ENCODE data around the gene ZNF468.

GRCh38 chr19:52789440-52789839 is 68.0 kb downstream of the ZNF468 start:
- TF ChIP-seq, protein P1, sequence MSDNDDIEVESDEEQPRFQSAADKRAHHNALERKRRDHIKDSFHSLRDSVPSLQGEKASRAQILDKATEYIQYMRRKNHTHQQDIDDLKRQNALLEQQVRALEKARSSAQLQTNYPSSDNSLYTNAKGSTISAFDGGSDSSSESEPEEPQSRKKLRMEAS (IDR thresholded peaks at IDR 0.05), result no peak
- TF ChIP-seq, protein P2, sequence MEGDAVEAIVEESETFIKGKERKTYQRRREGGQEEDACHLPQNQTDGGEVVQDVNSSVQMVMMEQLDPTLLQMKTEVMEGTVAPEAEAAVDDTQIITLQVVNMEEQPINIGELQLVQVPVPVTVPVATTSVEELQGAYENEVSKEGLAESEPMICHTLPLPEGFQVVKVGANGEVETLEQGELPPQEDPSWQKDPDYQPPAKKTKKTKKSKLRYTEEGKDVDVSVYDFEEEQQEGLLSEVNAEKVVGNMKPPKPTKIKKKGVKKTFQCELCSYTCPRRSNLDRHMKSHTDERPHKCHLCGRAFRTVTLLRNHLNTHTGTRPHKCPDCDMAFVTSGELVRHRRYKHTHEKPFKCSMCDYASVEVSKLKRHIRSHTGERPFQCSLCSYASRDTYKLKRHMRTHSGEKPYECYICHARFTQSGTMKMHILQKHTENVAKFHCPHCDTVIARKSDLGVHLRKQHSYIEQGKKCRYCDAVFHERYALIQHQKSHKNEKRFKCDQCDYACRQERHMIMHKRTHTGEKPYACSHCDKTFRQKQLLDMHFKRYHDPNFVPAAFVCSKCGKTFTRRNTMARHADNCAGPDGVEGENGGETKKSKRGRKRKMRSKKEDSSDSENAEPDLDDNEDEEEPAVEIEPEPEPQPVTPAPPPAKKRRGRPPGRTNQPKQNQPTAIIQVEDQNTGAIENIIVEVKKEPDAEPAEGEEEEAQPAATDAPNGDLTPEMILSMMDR (IDR thresholded peaks at IDR 0.05), result no peak
- TF ChIP-seq POLR2A (IDR thresholded peaks at IDR 0.05; ENCODE audit: low read length), result no peak
- no peak for TF ChIP-seq HOXA7 (CRISPR knock-in tag; IDR thresholded peaks at IDR 0.05)
- TF ChIP-seq RAD21 (conservative IDR thresholded peaks at IDR 0.05 in 1 of 2, IDR thresholded peaks at IDR 0.05 in 1 of 2), result no peak
- no peak for TF ChIP-seq REST (IDR thresholded peaks at IDR 0.05)
- no peak for TF ChIP-seq RCOR1 (IDR thresholded peaks at IDR 0.05; ENCODE audit: low read depth, low read length)
- no peak for TF ChIP-seq KDM1A (IDR thresholded peaks at IDR 0.05; ENCODE audit: low read depth)
- no peak for TF ChIP-seq EP300 (IDR thresholded peaks at IDR 0.05)
- no peak for TF ChIP-seq CBX8 (IDR thresholded peaks at IDR 0.05)
- no peak for TF ChIP-seq NR3C1 (IDR thresholded peaks at IDR 0.05)
